HG03025 (cell line): Measurements from ENCODE around the gene GSG1L.

Experiments
- ATAC-seq: cut with Tn5 transposase; IDR thresholded peaks from one replicate; pipeline ENCODE4 v1.9.1; 2021; ENCODE audit warnings: mild to moderate bottlenecking, moderate library complexity; ENCODE audit not compliant: unreplicated experiment, low FRiP score

Gene GSG1L

DNA sequence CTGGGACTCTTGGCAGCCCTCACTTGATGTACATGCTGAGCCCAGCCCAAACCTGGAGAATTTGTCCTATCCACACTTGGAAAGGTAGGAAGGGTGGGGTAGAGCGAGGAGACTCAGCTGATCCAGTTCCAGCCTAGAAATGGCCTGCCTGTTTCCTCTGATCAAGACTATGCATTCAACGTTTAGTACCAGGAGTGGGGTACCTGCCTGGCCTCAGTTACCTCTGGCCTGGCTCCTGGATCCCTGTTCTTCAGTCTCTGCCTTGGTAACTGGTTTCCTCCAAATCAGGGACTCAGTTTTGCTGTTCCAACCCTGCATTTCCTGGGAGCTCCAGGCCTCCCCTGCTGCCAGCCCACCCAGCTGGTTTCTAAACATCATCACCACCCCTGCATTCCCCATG is 233.5 kb downstream of the GSG1L start:
- ATAC-seq, result no peak

DNA sequence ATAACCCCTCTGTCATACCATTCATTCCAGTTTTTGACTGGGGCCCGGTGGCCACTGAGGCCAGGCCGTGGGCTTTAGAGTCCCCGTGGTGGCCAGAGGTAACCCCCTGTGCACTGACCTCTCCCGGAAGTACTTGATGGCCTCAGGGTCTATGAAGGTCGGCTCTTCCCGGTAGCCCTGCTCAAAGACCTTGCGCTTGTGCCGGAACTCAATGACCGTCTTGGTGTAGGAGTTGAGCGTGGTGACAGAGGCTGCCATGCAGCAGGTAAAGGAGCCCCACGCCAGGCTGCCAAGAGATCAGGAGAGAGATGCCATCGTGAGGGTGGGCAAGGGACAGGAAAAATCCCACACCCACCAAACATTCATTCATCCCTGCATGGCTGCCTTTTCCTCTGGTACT is 234.8 kb downstream of the GSG1L start:
- ATAC-seq, result no peak

GRCh38 chr16:27827765-27828164 is 235.7 kb downstream of the GSG1L start:
- ATAC-seq, result no peak

GRCh38 chr16:27826893-27827289 is 236.6 kb downstream of the GSG1L start:
- ATAC-seq, result no peak

DNA sequence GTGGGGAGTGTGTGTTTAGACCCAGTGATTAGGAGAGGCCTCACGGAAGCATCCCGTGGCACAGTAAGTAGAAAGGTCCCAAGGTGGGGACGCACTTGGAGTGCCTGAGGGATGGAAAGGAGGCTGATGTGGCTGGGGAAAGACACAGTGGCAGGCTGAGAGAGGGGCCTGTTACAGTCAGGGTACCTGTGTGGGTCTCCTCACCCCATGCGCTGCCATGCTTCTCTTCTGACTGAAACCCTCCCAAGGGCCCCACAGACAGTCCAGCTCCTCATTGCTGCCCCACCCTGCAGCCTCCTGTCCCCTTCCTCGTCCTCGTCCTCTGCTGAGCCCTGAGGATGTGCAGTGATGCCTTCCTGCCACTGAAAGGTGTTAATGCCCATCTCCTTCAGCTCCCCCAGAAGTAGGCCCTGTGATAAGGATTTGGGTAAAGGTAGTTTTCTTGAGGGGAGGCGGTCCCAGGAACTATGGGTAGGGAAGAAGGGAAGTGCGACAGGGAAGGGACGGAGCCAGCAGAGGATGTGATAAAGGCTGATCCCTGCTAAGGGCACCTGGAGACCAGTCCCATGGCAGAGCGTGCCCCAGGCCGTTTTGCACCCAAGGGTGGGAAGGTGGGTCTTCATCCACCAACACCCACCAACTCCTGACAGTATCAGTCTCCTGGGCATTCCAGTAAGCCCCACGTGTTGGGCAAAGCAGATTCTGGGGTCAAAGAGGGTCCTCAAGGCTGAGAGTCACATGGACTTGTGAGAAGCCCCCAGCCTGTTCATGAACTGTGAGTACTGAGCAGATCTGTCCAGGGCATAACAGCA is 237.2 kb downstream of the GSG1L start:
- no peak for ATAC-seq

- ATAC-seq, result no peak
Observed at GRCh38 chr16:27824786-27825185, 238.7 kb downstream of the GSG1L start.

GRCh38 chr16:27824006-27824405 is 239.5 kb downstream of the GSG1L start:
- no peak for ATAC-seq

GRCh38 chr16:27823421-27823820 is 240.1 kb downstream of the GSG1L start:
- ATAC-seq, result no peak

- ATAC-seq, result no peak
Observed at GRCh38 chr16:27822996-27823395, 240.5 kb downstream of the GSG1L start.

DNA sequence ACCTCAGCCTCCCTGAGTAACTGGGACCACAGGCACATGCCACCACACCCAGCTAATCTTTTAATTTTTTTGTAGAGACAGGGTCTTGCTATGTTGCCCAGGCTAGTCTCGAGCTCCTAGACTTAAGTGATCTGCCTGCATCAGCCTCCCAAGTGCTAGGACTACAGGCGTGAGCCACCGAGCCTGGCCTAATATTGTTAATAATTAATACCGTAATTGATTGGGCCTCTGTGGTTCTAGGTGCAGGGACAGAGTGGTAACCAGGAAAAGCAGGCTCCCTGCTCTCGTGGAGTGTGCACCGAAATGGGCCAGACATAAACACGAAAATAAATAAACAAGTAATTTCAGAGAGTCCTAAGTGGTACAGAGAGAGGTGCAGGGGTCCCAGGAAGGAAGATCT is 241.0 kb downstream of the GSG1L start:
- no peak for ATAC-seq

- no peak for ATAC-seq
Observed at GRCh38 chr16:27820646-27821345, 242.7 kb downstream of the GSG1L start.

- ATAC-seq, result no peak
Observed at GRCh38 chr16:27819881-27820610, 243.5 kb downstream of the GSG1L start.

DNA sequence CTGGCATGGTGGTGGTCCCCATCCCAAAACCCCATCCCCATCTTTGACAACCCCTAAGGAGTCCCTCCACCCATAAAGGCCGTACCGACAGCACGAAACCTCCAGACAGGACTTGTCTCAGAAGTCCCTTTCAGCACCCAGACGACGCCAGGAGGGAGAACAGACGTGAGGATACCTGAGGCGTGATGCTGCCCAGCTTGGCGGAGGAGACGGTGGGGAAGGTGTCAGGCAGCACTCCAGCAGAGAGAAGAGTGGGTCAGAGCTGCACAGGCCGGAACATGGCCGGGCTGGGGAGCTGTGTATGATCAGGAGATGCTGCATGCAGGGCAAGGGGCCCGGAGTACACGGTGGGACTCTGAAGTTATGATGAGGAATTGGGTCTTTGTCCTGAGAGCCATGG is 244.2 kb downstream of the GSG1L start:
- no peak for ATAC-seq

GRCh38 chr16:27818246-27818645 is 245.3 kb downstream of the GSG1L start:
- no peak for ATAC-seq

DNA sequence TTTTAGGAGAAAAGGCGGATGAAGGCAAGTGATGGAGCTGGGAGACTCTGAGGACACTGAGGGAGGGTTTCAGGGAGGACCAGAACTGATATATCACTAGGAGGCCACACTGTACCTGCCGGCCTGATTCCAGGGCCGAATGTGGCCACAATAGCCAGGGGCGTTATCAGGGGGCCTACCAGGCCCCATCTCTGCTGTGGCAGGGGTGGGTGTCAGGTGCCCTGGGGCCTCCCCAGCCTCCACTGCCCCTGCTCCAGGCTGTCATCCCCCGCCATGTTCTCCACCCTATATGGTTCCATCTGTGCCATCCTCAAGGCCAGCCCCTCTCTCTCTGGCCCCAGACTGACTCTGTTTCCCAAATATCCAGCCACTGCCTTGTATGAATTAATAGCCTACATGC is 246.5 kb downstream of the GSG1L start:
- ATAC-seq, result no peak

GRCh38 chr16:27816561-27816960 is 247.0 kb downstream of the GSG1L start:
- ATAC-seq, result no peak

GRCh38 chr16:27813591-27813990 is 249.9 kb downstream of the GSG1L start:
- ATAC-seq, result no peak

- no peak for ATAC-seq
Observed at GRCh38 chr16:27811881-27812280, 251.6 kb downstream of the GSG1L start.

- no peak for ATAC-seq
Observed at GRCh38 chr16:27806986-27807385, 256.5 kb downstream of the GSG1L start.

DNA sequence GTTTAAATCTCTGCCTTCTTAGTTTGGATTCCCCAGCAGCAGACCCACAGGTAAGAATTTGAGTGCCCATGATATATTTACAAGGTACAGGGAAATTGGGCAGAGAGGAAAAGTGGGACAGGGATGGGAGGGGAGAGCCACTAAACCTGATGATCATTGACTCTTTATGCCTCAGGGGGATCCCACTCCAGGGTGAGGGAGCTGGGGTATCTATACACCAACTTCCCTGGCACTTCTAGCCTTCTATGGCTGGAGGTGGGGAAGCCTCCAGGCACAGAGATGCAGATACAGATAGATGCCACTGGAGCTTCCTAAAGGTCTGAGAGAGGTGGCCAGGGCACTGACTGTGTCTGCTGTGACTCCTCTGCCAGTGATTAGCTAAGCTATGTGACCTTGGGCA is 257.1 kb downstream of the GSG1L start:
- ATAC-seq, result no peak

DNA sequence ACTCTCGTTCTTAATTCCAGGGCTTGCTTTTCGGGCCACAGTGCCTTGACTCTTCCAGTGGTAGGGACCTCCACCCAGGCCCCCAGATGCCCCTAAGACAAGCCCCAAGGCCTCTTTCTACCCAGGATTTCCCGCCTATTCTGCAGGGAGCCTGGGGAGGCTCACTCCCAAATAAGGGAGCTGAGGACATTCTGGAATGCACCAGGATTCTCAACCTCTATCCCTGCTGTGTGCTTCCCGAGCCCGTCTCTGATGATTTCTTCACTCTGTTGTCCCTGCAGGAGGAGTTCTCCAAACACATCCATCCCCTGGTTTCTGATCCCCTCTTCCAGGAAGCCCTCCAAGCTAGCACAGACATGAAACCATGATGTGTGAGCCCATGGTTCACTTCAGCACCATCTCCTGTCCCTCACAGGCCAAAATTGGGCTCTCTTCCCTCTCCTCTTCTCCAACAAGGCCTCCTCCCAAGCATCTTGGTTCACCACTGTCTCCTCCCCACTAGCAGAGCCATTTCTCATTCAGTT is 257.6 kb downstream of the GSG1L start:
- no peak for ATAC-seq
